GM12878 (cell line): ENCODE data around the gene HOATZ.

ENCODE experiments used
- CBFB ChIP-seq: IDR thresholded peaks from 2 replicates; pipeline ENCODE4 v1.6.1; 2016; ENCODE audit warnings: antibody characterized with exemption, low read depth
- CEBPB ChIP-seq, 2 experiments: fragments of 150-350 bp in 1 of 2; IDR thresholded peaks; 2 replicates each; pipeline ENCODE4 v1.6.1; 2012 to 2014; ENCODE audit warnings: low read depth in 2 of 2, low read length in 2 of 2, borderline replicate concordance in 1 of 2, inconsistent platforms in 1 of 2
- EZH2 ChIP-seq: IDR thresholded peaks from 2 replicates; pipeline ENCODE4 v1.6.1; 2012; ENCODE audit warnings: low read depth, mild to moderate bottlenecking, control low read depth, inconsistent platforms, low read length, borderline replicate concordance; ENCODE audit not compliant: control insufficient read depth
- REST ChIP-seq: IDR thresholded peaks from 2 replicates; pipeline ENCODE4 v1.6.1; 2012; ENCODE audit warnings: mild to moderate bottlenecking, low read depth, low read length
- TCF7 ChIP-seq: IDR thresholded peaks from 2 replicates; pipeline ENCODE4 v1.6.1; 2014; ENCODE audit warnings: antibody characterized with exemption, borderline replicate concordance
- ZNF274 ChIP-seq: IDR thresholded peaks from one replicate; pipeline ENCODE4 v1.8.0; 2011; ENCODE audit not compliant: insufficient read length, insufficient read depth
- ZNF592 ChIP-seq: fragments of 450-650 bp; IDR thresholded peaks from 2 replicates; pipeline ENCODE4 v1.6.1; 2017; ENCODE audit warnings: mild to moderate bottlenecking, moderate library complexity

GRCh38 chr11:111561791-111562325 is 47.3 kb downstream of the HOATZ start:
- no peak for TF ChIP-seq ZNF274
- TF ChIP-seq CEBPB (IDR thresholded peaks at IDR 0.05; ENCODE audit: borderline replicate concordance in 1 of 2, low read depth in 2 of 2, low read length in 2 of 2): no peak
- no peak for TF ChIP-seq REST
- TF ChIP-seq EZH2: no peak
- TF ChIP-seq CBFB: no peak
- no peak for TF ChIP-seq ZNF592
- TF ChIP-seq TCF7: no peak
